Activated CD8-positive, alpha-beta memory T cell treated with anti-CD3 and anti-CD28 coated beads for 1 hour (primary cell): Measurements from ENCODE around the gene PLAGL2.

Experiments used
- DNase-seq, 2 donors: peaks; one replicate each; pipeline ENCODE4 v3.0.0-alpha.2; 2020; ENCODE audit warnings: low read depth in 1 of 2; ENCODE audit errors: extremely low read depth in 1 of 2

Gene PLAGL2

GRCh38 chr20:32231245-32231644 lies 23.7 kb upstream of the PLAGL2 start:
- no peak for DNase-seq

DNA sequence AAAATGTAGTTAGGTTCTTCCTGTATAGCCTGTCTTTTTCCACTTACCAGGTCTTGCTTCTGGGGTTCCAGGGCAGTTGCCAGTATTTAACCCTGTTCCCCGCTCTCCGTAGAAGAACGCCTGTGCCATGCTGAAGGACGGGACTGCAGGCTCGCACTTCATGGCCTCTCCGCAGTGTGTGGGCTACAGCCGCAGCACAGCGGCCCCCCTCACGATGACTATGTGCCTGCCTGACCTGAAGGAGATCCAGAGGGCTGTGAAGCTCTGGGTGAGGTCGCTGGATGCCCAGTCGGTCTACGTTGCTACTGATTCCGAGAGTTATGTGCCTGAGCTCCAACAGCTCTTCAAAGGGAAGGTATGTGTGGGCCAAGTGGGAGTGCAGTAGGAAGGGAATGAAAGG lies 23.2 kb upstream of the PLAGL2 start:
- no peak for DNase-seq

DNA sequence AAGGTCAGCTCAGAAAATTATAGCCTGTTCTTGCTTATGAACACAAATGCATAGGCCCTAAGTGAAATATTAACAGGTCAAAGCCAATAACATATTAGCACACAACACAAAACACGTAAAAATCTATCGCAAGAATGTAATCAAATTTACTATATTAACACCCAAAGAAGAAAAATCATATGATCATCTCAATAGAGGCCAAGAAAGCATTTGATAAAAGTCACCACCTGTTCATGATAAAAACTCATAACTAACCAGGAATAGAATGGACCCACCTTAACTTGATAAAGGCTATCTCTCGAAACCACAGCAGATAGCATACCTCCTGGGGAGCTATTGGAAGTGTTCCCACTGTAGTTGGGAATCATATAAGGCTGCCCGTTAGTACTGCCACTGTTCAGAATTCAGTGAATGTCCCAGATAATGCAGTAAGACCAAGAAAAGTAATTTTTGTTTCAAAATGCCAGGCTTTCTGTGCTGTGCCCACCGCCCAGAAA lies 21.8 kb upstream of the PLAGL2 start:
- DNase-seq = no peak

GRCh38 chr20:32227744-32228688 lies 20.5 kb upstream of the PLAGL2 start:
- no peak for DNase-seq

- no peak for DNase-seq
Observed at GRCh38 chr20:32227306-32227705, 19.8 kb upstream of the PLAGL2 start.

- DNase-seq = no peak
Observed at GRCh38 chr20:32226391-32226790, 18.8 kb upstream of the PLAGL2 start.

- no peak for DNase-seq
Observed at GRCh38 chr20:32224463-32224862, 16.9 kb upstream of the PLAGL2 start.

DNA sequence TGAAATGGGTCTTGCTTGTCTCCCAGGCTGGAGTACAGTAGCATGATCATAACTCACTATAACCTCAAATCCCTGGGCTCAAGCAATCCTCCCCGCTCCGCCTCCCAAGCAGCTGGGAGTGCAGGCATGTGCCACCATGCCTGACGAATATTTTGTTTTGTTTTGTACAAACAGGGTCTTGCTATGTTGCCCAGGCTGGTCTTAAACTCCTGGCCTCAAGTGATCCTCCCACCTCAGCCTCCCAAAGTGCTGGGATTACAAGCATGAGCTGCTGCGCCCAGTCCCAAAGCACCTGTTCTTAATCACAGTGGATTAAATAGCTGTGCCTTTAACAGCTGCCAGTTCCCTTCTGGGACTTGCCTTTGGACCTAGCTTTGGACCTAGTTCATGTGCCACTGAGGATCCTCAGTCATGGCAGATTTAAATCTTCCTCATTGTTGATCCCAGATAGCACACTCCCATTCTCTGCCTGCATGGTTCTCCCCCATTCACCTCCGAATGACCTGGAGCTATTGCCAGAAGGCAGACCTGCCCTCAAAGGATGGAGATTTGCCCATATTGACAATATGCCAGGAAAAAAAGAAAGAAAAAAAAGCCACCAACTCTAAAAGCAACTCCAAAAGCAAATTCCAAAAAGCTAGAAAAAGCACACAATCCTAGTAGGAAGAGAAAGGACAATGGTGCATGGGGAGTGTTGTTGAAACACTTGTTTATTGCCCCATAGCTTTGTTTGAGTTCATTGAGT lies 10.8 kb upstream of the PLAGL2 start:
- no peak for DNase-seq

- DNase-seq = no peak
Observed at GRCh38 chr20:32216179-32217142, 8.9 kb upstream of the PLAGL2 start.

DNA sequence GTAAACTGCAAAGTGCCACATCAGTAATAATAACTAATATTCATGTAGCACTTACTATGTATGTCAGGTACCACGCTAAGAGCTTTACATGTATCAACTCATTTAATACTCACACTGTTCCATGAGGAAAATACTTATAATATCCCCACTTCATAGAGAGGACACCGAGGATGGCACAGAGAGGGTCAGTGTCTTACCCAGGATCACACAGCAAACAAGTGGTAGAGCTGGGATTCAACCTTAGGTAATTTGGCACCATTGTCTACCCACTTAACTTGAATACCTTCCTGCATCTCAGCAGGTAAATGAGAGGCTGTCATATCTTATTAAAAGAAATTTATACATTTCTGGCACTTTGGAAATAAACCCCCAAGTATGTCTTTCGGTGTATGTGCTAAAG lies 8.2 kb upstream of the PLAGL2 start:
- DNase-seq = no peak

DNA sequence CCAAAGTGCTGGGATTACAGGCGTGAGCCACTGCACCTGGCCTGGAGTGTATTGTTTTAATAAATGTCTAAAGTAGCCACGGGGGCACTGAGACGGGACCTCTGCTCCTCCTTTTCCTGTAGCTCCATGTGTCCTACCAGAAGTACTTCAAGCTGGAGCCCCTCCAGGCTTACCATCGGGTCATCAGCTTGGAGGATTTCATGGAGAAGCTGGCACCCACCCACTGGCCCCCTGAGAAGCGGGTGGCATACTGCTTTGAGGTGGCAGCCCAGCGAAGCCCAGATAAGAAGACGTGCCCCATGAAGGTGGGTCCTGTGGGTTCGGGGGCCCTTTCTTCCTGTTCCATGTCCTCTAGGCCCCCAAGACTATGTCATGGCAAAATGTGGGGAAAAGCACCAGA lies 7.6 kb upstream of the PLAGL2 start:
- no peak for DNase-seq

DNA sequence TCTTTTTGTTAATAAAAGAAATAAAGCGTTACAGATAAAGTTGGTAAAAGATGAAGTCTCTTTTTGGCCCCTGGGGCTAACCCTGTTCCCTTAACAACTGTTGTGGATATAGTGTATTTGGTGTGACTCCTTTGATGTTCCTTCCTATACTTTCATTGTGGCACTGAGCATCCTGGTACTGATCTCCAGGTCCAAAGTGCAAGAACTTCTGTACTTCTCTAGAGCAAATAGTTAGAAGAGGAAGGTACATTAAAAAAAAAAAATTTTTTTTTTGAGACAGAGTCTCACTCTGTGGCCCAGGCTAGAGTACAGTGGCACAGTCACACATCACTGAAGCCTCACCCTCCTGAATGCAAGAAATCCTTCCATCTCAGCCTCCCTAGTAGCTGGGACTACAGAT lies 6.3 kb upstream of the PLAGL2 start:
- DNase-seq = no peak

DNA sequence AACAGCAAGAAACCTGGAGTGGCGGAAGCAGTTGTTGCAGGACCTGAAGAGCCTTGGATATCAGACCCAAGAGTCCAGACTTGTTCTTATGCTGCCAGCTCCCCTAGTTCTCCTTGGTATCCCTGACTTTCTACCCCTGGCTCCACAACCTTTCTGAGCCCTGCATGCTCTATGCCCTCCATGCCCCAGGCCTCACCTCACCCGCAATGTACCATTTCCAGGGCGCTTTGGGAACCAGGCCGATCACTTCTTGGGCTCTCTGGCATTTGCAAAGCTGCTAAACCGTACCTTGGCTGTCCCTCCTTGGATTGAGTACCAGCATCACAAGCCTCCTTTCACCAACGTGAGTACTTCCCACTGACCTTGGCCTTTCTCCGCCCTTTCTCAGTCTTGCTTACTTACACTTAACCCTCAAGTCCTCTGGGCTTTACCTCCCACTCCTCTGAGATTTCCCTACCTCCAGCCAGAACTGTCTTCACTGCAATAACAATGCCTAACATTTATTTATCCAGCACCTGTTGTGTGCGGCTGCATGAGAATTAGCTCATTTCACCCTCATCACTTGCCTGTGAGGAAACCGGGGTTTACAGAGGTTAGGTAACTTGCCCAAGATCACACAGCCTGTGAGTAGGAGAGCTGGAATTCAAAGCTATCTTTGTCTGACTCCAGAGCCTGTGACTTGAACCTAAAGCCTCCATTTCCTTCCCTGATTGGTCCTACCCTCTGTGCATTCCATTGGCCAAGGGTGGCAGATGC lies 2.5 kb upstream of the PLAGL2 start:
- DNase-seq = no peak

GRCh38 chr20:32208499-32209154 lies 1.1 kb upstream of the PLAGL2 start:
- no peak for DNase-seq

DNA sequence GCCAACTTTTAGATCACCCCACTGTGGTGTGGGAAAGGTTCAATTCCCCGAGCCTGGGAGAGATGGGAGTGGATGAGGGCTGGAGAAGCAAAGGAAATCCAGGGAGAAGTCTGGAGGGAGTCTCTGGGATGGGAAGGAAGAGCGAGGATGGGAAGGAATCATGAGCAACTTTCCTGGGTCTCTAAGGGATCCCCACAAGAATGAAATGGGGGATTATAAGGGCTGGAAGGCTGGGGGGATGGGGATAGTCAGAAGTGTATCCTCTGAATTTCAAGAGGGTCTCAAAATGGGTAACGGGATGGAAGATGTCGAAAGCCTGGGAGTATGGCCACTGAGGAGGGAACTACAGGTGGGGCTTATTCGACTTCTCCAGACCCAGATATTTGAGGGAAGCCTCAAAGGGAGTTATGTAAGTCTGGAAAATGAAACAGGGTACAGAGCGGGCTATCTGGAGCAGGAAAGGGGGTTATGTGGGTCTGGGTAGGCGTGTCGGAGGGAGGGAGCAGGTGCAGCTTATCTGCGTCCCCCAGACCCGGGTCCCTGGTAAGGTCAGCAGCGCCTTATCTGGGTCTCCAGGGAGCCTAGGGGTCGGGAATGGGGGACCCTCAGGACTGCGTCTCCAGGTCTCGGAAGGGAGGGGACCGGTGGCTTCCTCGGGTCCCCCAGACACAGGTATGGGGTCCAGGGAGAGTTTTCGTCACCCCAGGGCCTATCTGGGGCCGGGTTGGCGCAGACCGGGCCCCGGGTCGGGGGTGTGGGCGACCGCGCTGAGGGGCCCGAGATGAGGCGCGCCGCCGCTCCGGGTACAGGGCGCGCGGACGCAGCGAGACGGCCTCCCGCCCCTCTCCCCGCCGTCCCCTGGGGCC lies 550 bp downstream of the PLAGL2 start:
- DNase-seq = no peak

- no peak for DNase-seq
Observed at GRCh38 chr20:32205843-32206759, 1.4 kb downstream of the PLAGL2 start.

GRCh38 chr20:32205110-32205842 lies 2.3 kb downstream of the PLAGL2 start:
- no peak for DNase-seq
